HG02763 (cell line): ENCODE results near the gene KCTD15.
"Not testable (repeated sequence)": the region's sequence is repeated elsewhere in the genome, so short reads cannot be mapped to it uniquely, and the experiment has no call there.

Experiments
- ATAC-seq: cut with Tn5 transposase; IDR thresholded peaks from one replicate; pipeline ENCODE4 v1.9.1; 2021; ENCODE audit warnings: mild to moderate bottlenecking, moderate library complexity; ENCODE audit not compliant: unreplicated experiment

Gene KCTD15

DNA sequence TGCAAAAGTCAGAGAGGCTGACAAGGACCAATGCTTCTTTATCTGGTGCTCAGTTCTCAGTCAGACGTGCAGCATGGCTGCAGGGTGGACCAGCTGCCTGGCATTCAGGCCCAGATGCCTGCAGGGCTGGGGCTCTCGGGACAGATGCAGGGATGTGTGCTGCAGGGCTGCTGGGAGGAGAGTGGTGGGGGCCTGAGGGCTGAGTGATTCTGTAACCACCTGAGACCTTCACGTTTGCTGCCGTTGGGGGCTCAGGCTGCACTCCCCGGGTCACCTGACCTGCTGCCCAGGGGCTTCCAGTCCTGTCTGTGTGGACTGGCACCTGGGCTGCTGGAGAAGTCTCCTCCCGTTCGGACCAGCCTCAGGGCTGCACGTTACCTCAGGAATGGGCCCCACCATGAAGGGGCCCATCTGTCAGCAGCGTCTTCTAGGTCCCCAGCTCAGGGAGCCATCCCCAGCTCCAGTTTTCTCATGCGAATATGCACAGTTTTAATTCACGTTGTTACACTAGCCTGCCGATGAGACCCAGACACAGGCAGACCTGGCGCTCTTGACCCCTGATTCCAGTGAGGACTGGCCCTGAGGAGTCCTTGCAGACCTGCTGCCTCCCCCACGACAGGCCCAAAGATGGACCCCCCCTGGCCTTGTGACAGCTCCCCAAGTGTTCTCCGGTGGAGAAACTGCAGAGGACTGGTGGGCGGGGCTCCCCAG is 16.9 kb downstream of the KCTD15 start:
- no peak for ATAC-seq

DNA sequence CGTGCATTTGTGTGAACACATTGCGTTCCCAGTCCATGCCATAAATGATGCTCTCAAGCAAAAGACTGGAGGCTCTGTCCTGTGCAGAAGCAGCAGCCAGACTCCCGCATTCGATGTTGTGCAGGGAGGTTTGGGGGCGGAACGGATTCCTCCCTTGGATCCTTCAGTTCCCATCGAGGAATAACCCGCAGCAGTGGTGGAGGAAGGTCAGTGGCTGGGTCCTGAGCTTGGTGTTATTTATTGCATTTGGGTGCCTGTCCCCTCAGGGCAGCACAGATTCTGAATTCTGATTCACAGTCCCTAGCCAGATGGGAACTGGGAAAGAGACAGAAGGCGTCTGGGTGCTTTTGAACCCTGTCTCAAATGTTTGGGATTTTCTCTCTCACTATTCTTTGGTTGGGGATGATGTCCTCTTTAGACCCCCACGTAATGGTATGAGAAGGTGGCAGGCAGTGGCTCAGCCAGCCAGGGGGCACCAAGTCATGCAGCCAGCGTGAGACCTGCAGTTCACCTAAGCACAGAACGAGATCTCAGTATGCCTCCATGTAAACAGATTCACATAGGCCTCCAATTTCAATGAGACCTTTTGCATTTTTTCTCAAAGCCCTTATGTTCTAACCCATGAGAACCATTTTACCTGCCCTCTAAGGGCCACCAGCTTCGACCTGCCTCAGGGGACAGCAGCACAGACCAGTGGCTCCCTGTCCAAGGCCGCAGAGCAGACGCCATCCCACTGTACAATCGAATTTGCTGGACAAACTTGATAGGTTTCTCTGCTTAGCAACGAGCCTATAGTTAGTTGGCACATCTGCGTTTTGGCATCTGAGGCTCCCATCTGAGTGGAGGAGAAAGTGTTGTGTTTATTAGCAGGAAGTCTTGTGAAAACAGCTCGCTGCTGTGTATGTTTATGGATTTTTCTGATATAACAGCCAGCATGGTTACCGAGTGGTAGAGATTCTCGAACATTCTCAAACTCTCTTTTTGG is 17.8 kb downstream of the KCTD15 start:
- ATAC-seq: no peak

DNA sequence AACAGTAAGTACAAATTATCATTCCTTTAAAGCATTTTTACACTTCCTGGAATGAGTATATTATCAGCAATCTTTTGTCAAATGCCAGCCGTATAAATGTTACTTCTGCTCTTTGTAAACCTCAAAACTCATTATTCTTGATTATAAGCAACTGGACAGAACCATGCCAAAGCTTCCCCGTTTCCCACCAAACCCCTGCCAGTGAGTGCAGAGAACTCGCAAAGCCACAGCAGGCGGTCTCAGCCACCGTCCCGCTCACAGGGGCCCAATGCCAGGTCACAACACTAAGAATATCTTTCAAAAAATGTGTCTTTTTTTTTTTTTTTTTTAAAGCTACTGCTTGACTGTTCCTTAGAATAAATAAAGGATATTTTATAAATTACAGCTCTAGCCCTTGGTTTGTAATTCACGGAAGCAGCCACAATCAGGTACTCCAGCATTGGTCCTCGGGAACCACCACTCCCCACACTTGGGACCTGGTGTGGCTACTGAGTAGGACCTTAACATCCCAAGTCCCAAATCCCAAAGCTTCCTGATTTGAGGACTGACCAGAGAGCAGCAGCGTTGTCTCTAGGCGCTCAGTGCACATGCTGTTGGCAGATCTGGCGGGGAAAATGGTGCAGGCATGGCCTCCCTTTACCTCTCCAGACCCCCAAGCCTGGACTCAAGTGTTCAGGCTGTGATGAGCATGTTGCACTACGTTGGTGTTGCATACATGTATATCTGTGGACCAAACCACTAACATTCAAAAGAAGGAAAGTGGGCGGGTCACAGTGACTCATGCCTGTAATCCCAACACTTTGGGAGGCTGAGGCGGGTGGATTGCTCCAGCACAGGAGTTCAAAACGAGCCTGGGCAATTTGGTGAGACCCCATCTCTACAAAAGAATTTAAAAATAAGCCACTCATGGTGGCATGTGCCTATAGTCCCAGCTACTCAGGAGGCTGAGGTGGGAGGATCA is 19.0 kb downstream of the KCTD15 start:
- no peak for ATAC-seq

DNA sequence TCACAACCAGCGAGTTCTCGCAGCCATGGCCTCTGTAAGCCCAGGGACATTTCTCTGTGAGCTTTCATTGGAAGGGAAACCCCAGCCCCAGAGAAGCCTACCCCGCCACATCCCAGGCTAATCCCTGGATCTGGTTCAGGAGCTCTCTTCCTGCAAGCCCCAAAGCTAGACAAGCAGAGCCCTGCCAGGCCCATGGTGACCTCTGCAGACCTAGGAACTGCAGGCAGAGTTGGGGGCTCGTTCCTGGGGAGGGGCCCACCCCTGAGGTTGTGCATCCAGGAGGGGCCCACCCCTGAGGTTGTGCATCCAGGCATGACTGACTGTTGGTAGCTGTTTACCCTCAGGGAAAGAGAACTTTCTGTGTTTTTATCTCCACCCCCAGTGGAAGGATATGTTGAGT is 21.7 kb downstream of the KCTD15 start:
- no peak for ATAC-seq

DNA sequence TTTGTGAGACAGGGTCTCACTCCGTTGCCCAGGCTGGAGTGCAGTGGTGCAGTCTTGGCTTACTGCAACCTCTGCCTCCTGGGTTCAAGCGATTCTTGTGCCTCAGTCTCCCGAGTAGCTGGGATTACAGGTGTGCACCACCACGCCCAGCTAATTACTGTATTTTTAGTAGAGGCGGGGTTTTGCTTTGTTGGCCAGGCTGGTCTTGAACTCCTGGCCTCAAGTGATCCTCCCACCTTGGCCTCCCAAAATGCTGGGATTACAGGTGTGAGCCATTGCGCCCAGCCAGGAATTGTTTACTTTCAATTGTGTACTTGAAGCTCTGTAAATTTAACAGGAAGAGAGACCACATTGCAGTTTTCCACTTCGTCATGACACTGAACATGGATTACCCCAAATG is 22.4 kb downstream of the KCTD15 start:
- ATAC-seq: not testable (repeated sequence)

DNA sequence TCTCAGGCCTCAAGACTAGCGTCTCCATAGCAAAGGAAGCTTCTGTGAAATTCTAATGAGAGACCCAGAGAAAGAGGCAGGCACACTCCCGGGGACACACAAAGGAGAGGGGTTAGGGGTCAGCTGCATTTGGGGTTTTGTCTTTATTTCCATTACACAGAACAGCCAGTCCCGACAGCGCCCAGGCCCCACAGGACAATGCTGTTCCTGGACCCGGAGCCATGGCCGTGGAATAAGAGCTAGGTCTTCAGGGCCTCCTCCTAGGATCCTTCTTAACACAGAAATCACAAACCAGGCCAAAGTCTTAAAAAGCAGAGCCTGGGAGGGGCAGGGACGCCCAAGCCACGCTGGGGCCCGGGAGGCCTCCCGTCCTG is 22.8 kb downstream of the KCTD15 start:
- ATAC-seq: no peak

DNA sequence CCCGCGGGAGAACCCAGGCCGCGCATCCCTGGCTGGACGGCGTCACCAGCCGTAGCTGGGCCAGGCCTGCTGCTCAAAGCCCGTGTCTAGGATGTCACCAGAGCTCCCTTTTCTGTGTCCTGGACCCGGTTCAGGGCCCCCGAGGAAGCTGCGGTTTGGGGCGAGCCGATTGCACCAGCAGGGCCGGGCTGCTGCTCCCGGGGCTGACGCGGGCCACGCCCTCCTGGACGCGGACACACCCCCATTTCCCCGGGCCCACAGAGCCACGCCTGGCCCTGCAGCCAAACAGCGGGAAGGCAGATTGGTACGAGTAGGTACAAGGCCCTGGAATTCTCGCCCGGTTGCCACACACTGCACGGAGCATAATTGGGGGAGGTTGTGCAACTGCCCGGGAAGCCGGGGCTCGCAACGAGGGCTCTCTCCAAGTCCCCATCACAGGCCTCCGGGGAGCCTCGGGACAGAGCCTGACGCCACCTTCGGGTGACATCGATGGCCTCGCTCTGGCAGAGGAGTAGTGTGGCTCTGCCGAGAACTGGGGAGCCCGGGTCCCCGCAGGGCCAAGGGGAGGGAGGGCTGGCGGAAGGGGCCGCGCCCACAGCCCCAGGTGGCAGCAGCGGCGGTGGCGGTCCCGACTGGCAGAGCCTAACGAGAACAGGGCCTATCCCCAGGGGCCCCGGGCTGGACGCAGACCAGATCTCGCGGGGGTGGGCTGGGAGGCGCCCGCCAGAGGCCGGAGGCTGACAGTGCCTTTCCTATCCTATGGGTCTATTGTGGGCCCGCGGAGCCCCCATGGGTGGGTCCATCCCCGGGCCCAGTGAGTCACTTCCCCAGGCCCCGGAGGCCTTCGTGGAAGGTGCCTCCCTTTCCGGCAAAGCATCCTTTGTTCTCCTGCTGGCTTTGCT is 23.5 kb downstream of the KCTD15 start:
- no peak for ATAC-seq

DNA sequence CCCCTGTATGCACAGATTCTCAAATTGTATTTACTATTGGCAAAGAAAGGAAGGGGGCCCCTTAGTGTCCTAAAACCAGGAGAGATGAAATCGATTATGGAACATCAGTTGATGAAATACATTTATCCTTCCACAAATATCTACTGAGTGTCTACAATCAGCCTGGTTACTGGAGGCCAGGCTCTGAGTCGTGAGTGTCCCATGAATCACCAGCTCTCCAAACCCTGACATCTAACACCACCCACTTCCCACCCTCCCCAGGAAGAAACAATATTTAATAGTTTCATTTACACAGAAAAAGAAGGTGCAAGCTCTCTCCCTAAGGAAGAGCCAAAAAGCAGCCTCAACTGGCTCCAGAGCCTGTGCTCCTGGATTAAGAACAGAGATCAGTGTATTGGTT is 25.2 kb downstream of the KCTD15 start:
- no peak for ATAC-seq

DNA sequence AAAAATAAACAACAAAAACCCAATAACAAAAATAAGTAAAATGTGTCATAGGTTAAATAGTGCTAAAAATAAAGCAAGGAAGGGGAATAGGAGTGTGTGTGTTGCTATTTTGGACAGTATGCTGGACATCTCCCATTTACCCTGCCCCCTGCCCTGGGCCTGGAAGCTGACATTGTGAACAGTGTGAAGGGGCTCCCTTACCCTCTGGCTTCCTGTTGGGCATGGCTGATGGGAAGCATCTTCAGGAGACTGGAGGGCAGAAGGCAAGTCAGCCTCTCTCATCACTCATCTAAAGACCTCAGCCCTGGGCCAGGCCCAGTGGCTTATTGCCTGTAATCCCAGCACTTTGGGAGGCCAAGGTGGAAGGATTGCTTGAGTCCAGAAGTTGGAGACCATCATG is 26.7 kb downstream of the KCTD15 start:
- ATAC-seq: no peak

DNA sequence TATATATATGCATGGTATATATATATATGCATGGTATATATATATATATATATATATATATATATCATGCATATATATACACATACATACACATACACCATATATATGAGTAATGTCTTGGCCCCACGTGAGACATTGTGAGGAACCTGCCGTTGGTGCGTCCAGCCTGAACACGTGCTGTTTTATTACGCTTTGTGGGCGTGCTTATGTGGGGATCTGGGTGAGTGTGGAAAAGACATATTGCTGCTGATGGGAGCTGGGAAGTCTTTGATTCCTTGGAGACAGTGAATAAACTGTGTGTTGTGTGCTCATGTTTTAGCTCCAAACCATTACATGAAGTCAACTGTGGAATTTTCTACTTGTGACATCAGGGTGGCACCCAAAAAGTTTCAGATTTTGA is 28.9 kb downstream of the KCTD15 start:
- ATAC-seq: no peak

DNA sequence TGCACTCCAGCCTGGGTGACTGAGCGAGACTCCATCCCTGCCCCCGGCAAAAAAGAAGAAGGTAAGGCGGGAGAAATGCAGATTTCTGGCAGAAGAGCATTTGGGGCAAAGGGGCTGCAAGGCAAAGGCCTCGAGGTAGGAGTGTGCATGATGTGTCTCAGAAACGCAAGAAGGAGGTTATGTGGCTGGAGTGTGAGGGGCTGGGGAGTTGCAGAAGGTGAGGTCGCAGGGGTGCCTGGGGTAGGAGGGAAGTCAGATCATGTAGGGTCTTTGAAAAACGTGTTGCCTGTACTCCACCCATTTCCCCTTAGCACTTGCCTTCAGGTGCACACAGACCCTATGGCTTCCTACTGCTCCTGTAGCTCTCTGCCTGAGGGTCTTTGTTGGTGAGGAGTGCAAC is 29.9 kb downstream of the KCTD15 start:
- ATAC-seq: no peak

DNA sequence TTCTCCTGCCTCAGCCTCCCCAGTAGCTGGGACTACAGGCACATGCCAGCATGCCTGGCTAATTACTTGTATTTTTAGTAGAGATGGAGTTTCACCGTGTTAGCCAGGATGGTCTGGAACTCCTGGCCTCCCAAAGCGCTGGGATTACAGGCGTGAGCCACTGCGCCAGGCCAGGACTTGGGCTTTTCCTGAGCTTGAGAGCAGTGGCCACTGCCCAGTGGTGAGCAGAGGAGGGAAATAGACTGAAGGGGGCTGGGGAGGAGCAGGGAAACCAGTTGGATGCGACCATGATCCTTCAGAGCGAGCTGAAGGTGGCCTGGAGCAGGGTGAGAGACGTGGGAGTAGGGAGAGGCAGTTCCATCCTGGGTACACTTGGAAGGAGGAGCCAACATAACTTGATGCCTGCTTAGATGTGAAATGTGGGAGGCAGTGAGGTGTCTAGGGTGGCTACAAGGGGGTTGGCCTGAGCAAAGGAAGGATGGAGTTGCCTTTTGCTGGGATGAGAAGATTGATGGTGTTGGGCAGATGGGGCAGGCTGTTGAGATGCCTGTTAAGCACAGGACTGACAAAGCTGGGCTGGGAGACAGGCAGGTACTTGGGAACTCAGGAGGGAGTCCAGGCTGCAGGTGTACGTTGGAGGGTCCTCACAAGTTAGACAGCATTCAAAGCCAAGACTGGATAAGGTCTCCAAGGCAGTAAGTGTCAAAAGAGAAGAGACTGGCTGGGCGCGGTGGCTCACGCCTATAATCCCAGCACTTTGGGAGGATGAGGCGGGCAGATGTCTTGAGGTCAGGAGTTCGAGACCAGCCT is 31.8 kb downstream of the KCTD15 start:
- no peak for ATAC-seq

DNA sequence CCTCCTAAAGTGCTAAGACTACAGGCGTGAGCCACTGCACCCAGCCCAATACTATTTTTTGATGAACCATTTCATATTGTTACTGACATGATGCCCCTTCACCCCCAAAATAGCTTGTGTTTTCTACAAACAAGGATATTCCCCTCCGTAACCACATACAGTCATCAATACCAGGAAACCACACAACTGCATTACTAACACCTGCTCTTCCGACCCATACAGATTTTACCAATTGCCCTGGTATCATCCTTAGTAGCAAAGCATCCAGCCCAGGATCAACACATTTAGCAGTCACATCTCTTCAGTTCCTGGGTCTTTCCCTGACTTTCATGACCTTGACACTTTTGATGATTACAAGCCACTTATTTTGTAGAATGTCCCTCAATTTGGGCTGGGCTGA is 33.6 kb downstream of the KCTD15 start:
- ATAC-seq: no peak

DNA sequence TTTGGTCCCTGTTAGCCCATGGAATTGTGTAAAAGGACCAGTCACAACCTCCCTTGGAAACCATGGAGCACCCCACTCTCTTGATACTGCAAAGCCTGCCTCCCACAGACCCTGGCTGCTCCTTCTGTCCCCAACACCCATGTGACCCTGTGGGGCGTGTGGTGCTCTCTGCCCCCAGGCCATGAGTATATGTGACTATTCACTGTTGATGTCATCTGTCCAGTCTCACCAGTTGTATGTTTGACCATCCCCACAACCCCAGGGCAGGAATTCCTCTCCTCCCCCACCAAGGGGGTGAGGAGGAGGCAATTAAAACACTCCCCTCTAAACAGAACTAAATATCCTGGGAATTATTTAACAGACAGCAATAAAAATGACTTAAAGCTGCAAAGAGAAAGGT is 35.2 kb downstream of the KCTD15 start:
- no peak for ATAC-seq

DNA sequence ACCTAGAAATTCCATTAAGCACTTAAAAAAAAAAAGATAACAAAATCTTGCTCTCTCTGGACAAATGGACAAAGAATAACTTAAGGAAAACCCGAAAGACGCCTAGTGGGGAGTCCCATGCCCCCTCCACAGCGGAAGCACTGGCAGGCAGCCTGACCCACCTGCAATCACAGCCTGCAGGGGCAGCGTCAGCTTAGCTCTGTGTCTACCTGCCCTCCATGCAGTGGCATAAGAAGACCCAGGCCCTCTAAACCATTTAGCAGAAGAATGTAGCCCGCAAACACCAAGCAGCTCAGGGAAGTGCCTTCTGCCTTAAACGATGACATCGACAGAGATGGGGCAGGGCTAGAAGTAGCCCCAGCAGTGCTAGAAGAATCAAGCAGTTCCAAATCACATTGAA is 36.0 kb downstream of the KCTD15 start:
- ATAC-seq: no peak

DNA sequence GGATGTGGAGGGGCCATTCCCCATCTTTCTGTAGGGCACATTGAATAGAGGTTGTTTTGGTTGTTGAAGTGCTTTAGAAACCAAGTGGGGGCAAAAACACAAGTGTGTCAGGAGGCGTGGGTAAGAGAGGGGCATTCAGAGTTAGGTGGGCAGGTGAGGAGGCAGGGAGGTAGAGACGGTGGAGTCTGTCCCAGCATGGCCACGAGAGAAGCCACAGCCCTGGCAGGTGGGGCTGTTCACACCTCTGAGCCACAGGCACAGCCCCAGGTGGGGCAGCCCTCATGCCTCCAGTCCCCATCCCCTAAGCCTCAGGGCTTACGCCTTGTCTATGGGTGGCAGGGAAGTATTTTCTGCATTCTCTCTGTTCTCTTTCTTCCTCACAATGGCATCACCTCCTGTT is 43.7 kb downstream of the KCTD15 start:
- ATAC-seq: no peak

DNA sequence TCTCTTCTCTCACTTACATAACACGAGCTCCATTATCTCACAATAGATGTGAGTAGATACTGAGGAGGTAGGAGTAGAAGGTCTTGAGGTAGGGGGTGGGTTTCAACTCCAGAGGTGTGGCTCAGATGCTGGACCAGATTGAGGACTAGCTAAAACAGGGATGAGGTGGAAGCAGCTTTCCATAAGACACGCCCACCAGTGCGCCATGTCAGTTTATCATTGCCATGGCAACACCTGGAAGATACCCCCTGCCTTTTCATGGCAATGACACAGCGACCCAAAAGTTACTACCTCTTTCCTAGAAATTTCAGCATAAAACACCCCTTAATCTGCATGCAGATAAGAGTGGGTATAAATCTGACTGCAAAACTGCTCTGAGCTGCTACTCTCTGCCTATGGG is 44.1 kb downstream of the KCTD15 start:
- ATAC-seq: no peak

DNA sequence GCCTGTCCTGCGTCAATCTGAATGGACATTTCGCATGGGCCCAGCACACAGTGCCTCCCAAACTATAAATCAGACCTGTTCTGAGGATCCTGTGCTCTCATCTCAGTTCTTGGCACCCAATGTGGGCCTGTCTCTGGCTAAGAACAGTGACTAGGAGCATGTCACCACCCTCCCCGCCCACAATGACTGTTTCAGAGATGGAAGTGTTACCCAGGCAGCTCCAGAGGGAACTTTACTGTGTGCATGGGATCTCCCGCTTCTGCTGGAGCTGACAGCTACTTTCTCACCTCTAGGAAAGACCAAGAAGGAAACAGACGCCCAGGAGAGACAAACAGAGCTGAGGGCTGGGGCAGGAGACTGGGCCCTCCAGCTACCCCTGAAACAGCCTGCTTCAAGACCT is 45.0 kb downstream of the KCTD15 start:
- ATAC-seq: no peak

DNA sequence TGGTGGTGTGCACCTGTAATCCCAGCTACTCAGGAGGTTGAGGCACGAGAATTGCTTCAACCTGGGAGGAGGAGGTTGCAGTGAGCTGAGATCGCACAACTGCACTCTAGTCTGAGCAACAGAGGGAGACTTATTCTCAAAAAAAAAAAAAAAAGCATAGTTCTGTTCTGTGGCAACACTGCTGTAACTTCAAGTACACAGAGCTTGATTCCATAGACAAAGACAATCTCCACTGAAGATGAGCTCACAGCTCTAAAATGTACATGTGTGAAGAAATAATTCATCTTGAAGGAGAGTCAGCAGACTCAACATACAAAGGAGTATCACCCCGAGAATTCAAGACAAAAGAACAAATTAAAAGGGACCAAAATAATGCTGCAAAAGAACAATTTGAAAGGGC is 47.8 kb downstream of the KCTD15 start:
- no peak for ATAC-seq
